Activated CD4-positive, alpha-beta memory T cell treated with anti-CD3 and anti-CD28 coated beads for 36 hours (primary cell): Measurements from ENCODE around the gene ETS2. TPM values are rescaled to one million over a fixed set of nuclear protein-coding genes. Genes with fewer than 3 reads are reported as not detected.
A peak's percentile ranks its signal among the peaks of the same experiment; 100 is the strongest.
"Not testable (repeated sequence)": the region's sequence is repeated elsewhere in the genome, so short reads cannot be mapped to it uniquely, and the experiment has no call there.

Experiments
- CTCF ChIA-PET: fragments of 350-600 bp; sonication (Branson Sonifier 250); formaldehyde crosslinking; loops from one replicate; lab custom pipeline; 2021; ENCODE audit warnings: antibody characterized with exemption, inconsistent platforms; lab: Charles Lee
- POLR2A ChIA-PET: fragments of 350-600 bp; sonication (Branson Sonifier 250); formaldehyde crosslinking; loops from one replicate; lab custom pipeline; 2021; ENCODE audit warnings: antibody characterized with exemption; lab: Charles Lee
- DNase-seq: peaks from one replicate; pipeline ENCODE4 v3.0.0-alpha.2; 2020
- H3K27ac Mint-ChIP-seq: one replicate; pipeline ENCODE4 v1.8.0; 2021; ENCODE audit warnings: mixed read lengths
- H3K27me3 Mint-ChIP-seq: one replicate; pipeline ENCODE4 v1.8.0; 2021; ENCODE audit warnings: mixed read lengths
- H3K36me3 Mint-ChIP-seq: one replicate; pipeline ENCODE4 v1.8.0; 2021; ENCODE audit warnings: mixed read lengths
- H3K4me1 Mint-ChIP-seq: one replicate; pipeline ENCODE4 v1.8.0; 2021; ENCODE audit warnings: low read depth, mixed read lengths
- H3K4me3 Mint-ChIP-seq: one replicate; pipeline ENCODE4 v1.8.0; 2021; ENCODE audit warnings: mild to moderate bottlenecking, mixed read lengths
- H3K9me3 Mint-ChIP-seq: one replicate; pipeline ENCODE4 v1.8.0; 2021; ENCODE audit warnings: mixed read lengths
- intact Hi-C: fragments of 100-400 bp; cut with micrococcal nuclease; formaldehyde crosslinking; loops from one replicate; pipeline ENCODE4 v1.15.1; 2023
- total RNA-seq, 2 experiments: library from RNA; stranded (reverse); gene quantifications; one replicate each; pipeline ENCODE4 v1.2.3, GENCODE V29; 2021

The ETS2 gene
- total RNA-seq, 2 experiments from 2014 or later, result 22.1 to 25.0 TPM

DNA sequence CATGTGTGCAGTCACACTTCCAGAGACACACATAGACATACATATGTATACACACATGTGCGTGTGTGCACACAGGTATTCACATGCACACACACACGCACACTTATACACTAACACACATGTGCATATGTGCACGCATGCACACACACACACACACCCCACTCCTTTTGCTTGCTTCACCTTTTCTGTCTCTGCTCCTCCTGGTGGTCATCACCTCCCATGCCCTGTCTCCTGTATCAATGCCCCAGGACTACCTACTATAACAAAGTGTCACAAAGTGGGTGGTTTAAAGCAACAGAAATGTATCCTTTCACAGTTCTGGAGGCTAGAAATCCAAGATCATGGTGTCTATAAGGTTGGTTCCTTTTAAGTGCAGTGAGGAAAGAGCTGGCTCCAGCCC is 27.4 kb downstream of the ETS2 start:
- Mint-ChIP-seq H3K9me3 (no peaks in the 10 kb centered on the region), H3K27ac (no peak overlapping the region), H3K4me3 (no peak overlapping the region), H3K27me3 (peaks cover 6% of the 10 kb centered on the region), H3K36me3 (no peaks in the 10 kb centered on the region), H3K4me1 (peaks cover 20% of the 10 kb centered on the region)
- ChIA-PET POLR2A (interaction anchor here (1.0 kb wide), 1 partner anchor 351 kb away, joined by 3 read pairs; no protein-coding TSS in a partner anchor), CTCF (no interaction called here)
- no peak for DNase-seq
- intact Hi-C loops, result loop anchor here (10.0 kb wide), 1 partner anchor 152 kb away; no protein-coding TSS in a partner anchor

DNA sequence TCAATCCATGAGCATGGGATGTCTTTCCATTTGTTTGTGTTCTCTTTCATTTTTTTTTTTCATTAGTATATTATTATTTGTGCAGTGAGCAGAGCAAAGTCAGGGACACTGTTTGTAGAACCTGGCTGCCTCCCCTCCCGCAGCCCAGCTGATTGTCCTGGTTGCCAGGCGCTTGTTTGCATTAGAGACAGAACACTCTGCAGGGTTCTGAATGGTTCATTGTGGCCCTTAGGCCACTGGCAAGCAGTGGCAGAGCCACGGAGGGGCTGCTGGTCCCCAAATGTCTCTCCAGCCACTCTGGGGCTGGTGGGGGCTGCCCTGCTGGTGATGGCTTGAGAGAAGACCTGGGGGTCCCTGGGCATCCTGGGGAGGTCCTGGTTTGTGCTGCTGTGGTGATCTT is 29.0 kb downstream of the ETS2 start:
- no peak overlapping the region for H3K4me3 Mint-ChIP-seq
- no peak overlapping the region for H3K27ac Mint-ChIP-seq
- ChIA-PET POLR2A (no interaction called here), CTCF (no interaction called here)
- intact Hi-C loops, result loop anchor here (10.0 kb wide), 1 partner anchor 150 kb away; no protein-coding TSS in a partner anchor
- DNase-seq, result no peak
- no peaks in the 10 kb centered on the region for H3K9me3 Mint-ChIP-seq
- H3K27me3 Mint-ChIP-seq, result peaks cover 6% of the 10 kb centered on the region
- H3K4me1 Mint-ChIP-seq, result peaks cover 33% of the 10 kb centered on the region
- no peaks in the 10 kb centered on the region for H3K36me3 Mint-ChIP-seq

DNA sequence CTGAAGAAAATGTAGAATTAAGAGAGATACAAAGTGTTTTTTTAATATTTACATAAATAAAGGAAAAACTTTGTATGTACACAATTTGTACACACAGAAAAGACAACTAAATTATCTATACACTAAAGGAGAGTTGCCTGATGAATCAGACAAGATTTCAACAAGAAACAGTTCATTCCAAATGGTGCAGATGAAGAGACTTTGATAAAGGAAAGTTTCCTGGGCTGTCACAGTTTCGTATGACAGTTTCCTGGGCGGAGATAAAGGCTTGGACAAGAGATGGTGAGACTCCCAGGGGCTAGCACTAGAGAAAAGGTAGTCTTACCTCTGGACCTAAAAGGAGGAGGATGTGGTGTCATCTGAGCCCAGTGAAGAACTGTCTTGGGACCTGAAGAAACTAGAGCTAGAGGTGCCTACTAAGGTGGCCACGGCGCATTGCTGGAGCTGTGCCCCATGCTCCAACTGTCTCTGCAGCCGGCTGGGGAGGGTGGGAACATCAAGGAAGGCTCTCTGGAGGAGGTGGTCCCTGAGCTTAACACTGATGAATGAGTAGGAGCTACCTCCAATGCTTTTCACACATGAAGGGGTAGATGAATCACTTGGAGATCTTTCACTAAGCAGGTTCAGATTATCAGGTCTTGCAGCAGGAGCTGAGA is 32.2 kb downstream of the ETS2 start:
- Mint-ChIP-seq H3K27ac (no peak overlapping the region), H3K4me3 (no peak overlapping the region), H3K9me3 (no peaks in the 10 kb centered on the region), H3K4me1 (peaks cover 27% of the 10 kb centered on the region), H3K36me3 (no peaks in the 10 kb centered on the region), H3K27me3 (peaks cover 6% of the 10 kb centered on the region)
- POLR2A ChIA-PET, result no interaction called here
- intact Hi-C loops, result loop anchor here (2.0 to 10.0 kb wide), 2 partner anchors 147 to 163 kb away; no protein-coding TSS in a partner anchor
- CTCF ChIA-PET, result interaction anchor here (0.6 kb wide), 1 partner anchor 70 kb away, joined by 8 read pairs; no protein-coding TSS in a partner anchor
- DNase-seq, result no peak

DNA sequence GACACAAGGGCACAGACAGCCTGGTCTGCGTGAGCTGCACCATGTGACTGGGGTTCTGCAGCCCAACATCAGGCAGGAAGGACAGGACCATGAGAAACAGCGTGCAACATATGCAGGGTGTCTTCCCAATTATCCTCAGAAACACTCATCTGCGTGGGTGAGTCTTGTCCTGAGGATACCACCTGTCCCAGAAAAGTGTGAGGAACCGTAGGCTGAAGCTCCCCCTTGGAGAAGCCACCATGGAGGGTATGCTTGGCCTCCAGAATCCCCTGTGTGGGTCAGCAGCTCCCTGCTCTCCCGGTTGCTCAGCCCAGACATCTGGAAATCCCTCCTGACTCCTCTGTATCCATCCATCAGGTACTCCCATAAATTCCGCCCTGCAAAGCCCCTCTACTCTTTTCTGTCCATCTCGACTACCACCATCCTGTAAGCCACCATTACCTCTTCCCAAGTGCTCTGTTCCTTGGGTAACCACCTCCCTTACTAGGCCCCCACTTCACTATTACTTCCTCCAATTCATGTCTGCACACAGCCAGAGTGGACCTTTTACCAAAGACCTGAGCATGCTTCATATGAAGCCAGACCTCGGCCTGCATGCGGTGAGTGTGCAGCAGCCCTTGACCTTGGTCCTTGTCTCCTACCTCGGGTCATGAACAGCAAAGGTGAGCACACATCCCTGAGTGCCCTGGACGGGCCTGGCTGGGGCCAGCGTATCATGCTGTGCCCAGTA is 33.0 kb downstream of the ETS2 start:
- Mint-ChIP-seq H3K4me1 (peaks cover 27% of the 10 kb centered on the region), H3K9me3 (no peaks in the 10 kb centered on the region), H3K36me3 (no peaks in the 10 kb centered on the region), H3K27ac (no peak overlapping the region), H3K4me3 (no peak overlapping the region), H3K27me3 (peaks cover 6% of the 10 kb centered on the region)
- POLR2A ChIA-PET, result no interaction called here
- CTCF ChIA-PET, result interaction anchor here (0.6 to 1.2 kb wide), 2 partner anchors 70 to 105 kb away, joined by 3 to 8 read pairs; no protein-coding TSS in a partner anchor
- DNase-seq, result no peak
- intact Hi-C loops, result loop anchor here (1.0 to 10.0 kb wide), 4 partner anchors 7 to 162 kb away; no protein-coding TSS in a partner anchor

DNA sequence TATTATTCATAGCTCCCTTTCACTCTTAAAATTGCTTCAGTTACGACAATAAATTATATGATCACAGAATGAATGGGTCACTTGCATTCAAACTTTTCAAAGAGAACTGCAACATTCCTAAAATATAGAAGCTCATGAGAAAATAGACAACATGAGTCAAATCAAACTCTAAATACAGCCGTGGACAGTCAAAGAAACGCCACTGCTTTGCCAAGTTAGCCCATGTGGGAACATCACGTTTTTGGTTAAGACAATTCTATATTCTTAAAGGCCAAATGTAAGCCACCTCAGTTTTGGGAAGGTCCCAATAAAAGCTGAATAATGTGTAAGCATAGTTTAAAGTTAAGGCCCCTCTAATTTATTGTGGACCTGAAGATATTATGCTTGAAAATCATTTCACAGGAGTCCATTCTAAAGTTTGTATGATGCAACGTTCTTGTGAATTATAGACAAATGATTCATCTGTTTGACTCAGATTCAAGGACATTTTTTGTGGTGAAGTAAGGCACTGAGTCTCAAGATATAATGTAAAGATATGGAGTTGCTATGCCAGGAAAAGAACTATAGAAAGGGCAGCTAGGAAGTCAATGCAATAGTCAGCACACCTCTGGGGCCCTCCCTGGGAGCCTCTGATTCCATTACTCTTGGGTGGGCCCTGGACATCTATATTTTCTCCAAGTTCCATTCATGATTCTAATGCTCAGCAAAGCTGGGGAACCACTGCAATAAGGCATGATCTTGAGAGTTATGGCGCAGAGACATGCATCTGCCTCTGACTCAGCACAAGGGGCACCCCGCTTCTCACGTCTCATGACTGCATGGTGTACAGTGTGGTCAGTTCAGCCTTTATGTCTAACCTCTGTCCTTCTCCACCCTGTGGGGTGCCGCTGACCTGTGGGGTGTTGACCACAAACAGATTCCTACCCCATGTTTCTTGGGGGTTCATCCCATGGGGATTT is 33.9 kb downstream of the ETS2 start:
- ChIA-PET CTCF (interaction anchor here (1.2 kb wide), 1 partner anchor 106 kb away, joined by 3 read pairs; no protein-coding TSS in a partner anchor), POLR2A (no interaction called here)
- intact Hi-C loops, result loop anchor here (1.0 to 10.0 kb wide), 4 partner anchors 8 to 161 kb away; no protein-coding TSS in a partner anchor
- Mint-ChIP-seq H3K4me1 (peaks cover 27% of the 10 kb centered on the region), H3K27ac (no peak overlapping the region), H3K9me3 (no peaks in the 10 kb centered on the region), H3K27me3 (peaks cover 6% of the 10 kb centered on the region), H3K4me3 (no peak overlapping the region), H3K36me3 (no peaks in the 10 kb centered on the region)
- peak; percentile 46 for DNase-seq

DNA sequence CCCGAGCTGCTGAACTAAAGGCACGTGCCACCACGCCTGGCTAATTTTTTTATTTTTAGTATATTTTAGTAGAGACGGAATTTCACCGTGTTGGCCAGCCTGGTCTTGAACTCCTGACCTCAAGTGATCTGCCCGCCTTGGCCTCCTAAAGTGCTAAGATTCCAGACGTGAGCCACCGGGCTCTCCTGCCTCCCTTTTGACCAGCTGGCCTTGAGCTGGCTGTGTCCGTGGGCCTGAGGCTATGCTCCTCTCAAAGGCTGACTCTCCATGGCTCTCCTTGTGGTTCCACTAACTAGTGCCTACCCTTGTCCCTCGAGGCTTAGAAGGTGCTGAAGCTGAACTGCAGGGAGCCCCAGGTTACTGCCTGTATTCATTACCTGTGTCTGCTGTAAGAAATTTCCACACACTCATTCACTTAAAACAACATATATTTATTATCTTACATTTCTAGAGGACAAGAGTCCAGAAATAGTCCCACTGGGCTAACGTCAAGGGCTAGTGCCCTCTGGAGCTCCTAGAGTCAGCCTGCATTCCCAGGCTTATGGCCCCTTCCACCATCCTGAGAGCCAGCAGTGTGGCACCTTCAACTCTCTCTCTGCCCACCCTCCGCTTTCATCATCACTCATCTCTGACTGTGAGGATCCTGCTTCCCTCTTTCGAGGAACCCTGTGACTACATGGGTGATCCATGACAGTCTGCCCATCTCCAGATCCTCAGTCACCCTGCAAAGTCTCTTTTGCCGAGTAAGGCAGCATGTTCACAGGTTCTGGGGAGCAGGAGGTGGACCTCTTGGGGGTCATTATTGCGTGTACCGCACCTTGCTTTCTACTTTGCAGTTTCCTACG is 34.9 kb downstream of the ETS2 start:
- Mint-ChIP-seq H3K4me3 (no peak overlapping the region), H3K4me1 (peaks cover 27% of the 10 kb centered on the region), H3K27ac (peak overlapping the region; percentile 67), H3K9me3 (no peaks in the 10 kb centered on the region), H3K27me3 (peaks cover 2% of the 10 kb centered on the region), H3K36me3 (no peaks in the 10 kb centered on the region)
- ChIA-PET CTCF (no interaction called here), POLR2A (no interaction called here)
- DNase-seq, result no peak
- intact Hi-C loops, result no loop called here

DNA sequence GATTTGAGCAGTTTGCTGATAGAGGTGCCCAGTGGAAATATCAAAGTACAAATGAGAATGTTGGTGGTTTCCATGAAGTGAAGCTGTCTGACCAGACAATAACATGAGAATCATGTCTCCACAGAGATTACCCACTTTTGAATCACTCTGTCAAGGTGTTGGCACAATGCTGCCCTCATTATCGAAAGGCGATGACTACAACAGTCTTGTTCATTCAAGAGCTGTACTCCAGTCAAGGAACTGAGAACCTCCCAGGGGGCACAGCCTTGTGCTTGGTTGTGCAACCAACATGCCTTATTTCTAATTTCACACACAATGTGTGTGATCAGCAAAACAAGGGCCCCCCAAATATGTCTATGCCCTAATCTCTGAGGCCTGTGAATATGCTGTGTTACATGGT is 35.7 kb downstream of the ETS2 start:
- Mint-ChIP-seq H3K4me3 (no peak overlapping the region), H3K36me3 (no peaks in the 10 kb centered on the region), H3K27me3 (no peaks in the 10 kb centered on the region), H3K9me3 (no peaks in the 10 kb centered on the region), H3K4me1 (peaks cover 27% of the 10 kb centered on the region), H3K27ac (no peak overlapping the region)
- no peak for DNase-seq
- ChIA-PET CTCF (no interaction called here), POLR2A (no interaction called here)
- intact Hi-C loops, result no loop called here

DNA sequence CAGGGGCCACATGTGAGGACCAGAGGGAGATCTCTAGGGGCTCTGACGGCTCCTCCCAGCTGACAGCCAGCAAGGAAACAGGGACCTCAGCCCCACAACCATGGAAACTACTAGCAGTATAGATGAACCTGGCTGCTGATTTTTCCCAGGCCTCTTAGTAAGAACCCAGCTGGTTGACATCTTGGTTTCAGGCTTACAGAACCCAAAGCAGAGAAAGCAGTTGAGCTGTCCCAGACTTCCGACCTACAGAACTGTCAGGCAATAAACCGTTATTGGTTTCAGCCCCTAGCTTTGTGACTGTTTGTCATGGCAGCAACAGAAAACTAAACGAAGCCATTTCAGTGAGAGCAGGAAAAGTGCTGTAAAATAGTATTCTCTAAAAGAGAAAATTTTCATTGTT is 36.4 kb downstream of the ETS2 start:
- Mint-ChIP-seq H3K36me3 (no peaks in the 10 kb centered on the region), H3K4me1 (peaks cover 27% of the 10 kb centered on the region), H3K27me3 (no peaks in the 10 kb centered on the region), H3K27ac (no peak overlapping the region), H3K4me3 (no peak overlapping the region), H3K9me3 (no peaks in the 10 kb centered on the region)
- POLR2A ChIA-PET, result no interaction called here
- no peak for DNase-seq
- CTCF ChIA-PET, result no interaction called here
- intact Hi-C loops, result no loop called here

DNA sequence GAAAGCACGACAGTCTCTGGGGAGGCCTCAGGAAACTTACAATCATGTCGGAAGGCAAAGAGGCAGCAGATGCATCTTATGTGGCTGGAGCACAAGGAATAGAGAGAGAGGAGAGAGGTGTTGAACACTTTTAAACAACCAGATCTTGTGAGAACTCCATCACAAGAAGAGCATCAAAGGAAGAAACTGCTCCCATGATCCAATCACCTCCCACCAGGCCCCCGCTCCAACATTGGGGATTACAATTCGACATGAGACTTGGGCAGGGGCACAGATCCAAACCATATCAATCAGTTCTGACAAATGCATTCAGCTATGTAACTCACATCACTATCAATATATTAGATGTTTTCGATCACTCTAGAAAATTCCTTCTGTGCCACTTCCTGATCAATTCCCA is 37.6 kb downstream of the ETS2 start:
- H3K27me3 Mint-ChIP-seq, result no peaks in the 10 kb centered on the region
- DNase-seq, result no peak

DNA sequence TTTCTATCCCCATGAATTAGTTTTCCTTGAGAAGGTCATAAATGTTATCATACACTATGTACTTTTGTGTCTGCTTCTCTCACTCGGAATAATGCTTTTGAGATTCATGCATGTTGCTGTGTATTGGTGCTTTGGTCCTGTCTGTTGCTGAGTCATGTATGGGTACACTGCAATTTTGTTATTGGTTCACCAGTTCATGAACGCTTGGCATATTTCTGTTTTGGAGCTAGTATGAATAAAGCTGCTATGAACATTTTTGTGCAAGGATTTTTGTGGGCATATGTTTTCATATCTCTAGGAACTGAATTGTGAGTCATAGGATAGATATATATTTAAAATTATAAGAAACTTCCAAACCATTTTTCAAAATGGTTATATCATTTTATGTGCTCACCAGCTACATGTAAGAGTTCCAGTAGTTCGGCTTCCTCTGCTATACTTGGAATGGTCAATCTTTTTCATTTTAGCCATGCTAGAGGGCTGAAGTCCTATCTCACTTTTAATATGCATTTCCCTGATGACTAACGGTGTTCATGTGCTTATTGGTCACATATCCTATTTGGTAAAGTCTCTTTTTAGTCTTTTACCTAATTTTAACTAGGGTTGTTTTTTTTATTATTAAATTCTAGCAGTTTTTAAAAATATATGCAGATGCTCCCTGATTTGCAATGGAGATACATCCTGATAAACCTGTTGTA is 38.2 kb downstream of the ETS2 start:
- Mint-ChIP-seq H3K4me3 (no peak overlapping the region), H3K9me3 (no peaks in the 10 kb centered on the region), H3K36me3 (no peaks in the 10 kb centered on the region), H3K4me1 (peaks cover 18% of the 10 kb centered on the region), H3K27me3 (no peaks in the 10 kb centered on the region), H3K27ac (no peak overlapping the region)
- ChIA-PET CTCF (no interaction called here), POLR2A (no interaction called here)
- no peak for DNase-seq
- intact Hi-C loops, result no loop called here

More for the DNA sequence above, 37.6 kb downstream of the ETS2 start:
- intact Hi-C loops, result no loop called here
- no peaks in the 10 kb centered on the region for H3K36me3 Mint-ChIP-seq
- ChIA-PET POLR2A (no interaction called here), CTCF (no interaction called here)
- H3K4me1 Mint-ChIP-seq, result peaks cover 21% of the 10 kb centered on the region
- H3K4me3 Mint-ChIP-seq, result no peak overlapping the region
- H3K27ac Mint-ChIP-seq, result no peak overlapping the region
- no peaks in the 10 kb centered on the region for H3K9me3 Mint-ChIP-seq

DNA sequence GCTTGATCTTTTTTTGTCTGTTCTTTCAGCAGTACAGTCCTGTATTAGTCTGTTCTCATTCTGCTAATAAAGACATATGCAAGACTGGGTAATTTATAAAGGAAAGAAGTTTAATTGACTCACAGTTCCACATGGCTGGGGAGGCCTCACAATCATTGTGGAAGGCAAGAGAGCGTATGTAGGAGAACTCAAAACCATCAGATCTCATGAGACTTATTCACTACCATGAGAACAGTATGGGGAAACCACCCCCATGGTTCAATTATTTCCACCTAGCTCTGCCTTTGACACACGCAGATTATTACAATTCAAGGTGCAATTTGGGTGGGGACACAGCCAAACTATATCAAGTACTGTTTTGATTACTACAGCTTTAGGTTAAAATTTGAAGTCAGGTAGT is 39.6 kb downstream of the ETS2 start:
- intact Hi-C loops, H3K27me3 Mint-ChIP-seq, H3K4me3 Mint-ChIP-seq, H3K27ac Mint-ChIP-seq, H3K9me3 Mint-ChIP-seq, H3K36me3 Mint-ChIP-seq, POLR2A ChIA-PET, H3K4me1 Mint-ChIP-seq, DNase-seq, CTCF ChIA-PET: not testable (repeated sequence)
